GM12864 (cell line): ENCODE measurements around the gene AARS2.

Source experiments
- DNase-seq: peaks from one replicate; pipeline ENCODE4 v3.0.0-alpha.2; 2011; ENCODE audit warnings: low read depth
- H3K4me3 ChIP-seq: 2 replicates; pipeline ENCODE4 v1.5.1; 2011; ENCODE audit warnings: mild to moderate bottlenecking, low read depth, low read length, control low read depth
- CTCF ChIP-seq: IDR thresholded peaks from 2 replicates; pipeline ENCODE4 v1.5.1; 2011; ENCODE audit warnings: low read depth, mild to moderate bottlenecking, moderate library complexity, low read length, control low read depth, inconsistent platforms; ENCODE audit errors: missing control alignments

The AARS2 gene

GRCh38 chr6:44305200-44305725 is 7.9 kb downstream of the AARS2 start:
- DNase-seq: no peak
- TF ChIP-seq CTCF: no peak

GRCh38 chr6:44304282-44305199 is 8.6 kb downstream of the AARS2 start:
- DNase-seq: peak; percentile 7
- peak; percentile 86 for TF ChIP-seq CTCF

More at GRCh38 chr6:44305200-44305725, 7.9 kb downstream of the AARS2 start:
- H3K4me3 ChIP-seq: no peak overlapping the region

GRCh38 chr6:44303842-44304241 is 9.3 kb downstream of the AARS2 start:
- DNase-seq: no peak
- no peak overlapping the region for H3K4me3 ChIP-seq
- TF ChIP-seq CTCF: no peak

More at GRCh38 chr6:44304282-44305199, 8.6 kb downstream of the AARS2 start:
- H3K4me3 ChIP-seq: no peak overlapping the region

- no peak for TF ChIP-seq CTCF
- no peak overlapping the region for H3K4me3 ChIP-seq
- no peak for DNase-seq
Observed at GRCh38 chr6:44302856-44303255, 10.3 kb downstream of the AARS2 start.

- TF ChIP-seq CTCF: no peak
- no peak for DNase-seq
- H3K4me3 ChIP-seq: no peak overlapping the region
Observed at GRCh38 chr6:44301782-44302564, 11.2 kb downstream of the AARS2 start.

- no peak for TF ChIP-seq CTCF
- H3K4me3 ChIP-seq: no peak overlapping the region
- DNase-seq: no peak
Observed at GRCh38 chr6:44301106-44301505, 12.0 kb downstream of the AARS2 start.
